ENCODE results near the gene KRT76. TPM values are rescaled to one million over a fixed set of nuclear protein-coding genes. Genes with fewer than 3 reads are reported as not detected.

KRT76 gene
- total and polyA plus RNA-seq, 10 of the 15 experiments (the other 5 are each of a cell fraction or from before 2014, with no cell fraction given), result not detected

DNA sequence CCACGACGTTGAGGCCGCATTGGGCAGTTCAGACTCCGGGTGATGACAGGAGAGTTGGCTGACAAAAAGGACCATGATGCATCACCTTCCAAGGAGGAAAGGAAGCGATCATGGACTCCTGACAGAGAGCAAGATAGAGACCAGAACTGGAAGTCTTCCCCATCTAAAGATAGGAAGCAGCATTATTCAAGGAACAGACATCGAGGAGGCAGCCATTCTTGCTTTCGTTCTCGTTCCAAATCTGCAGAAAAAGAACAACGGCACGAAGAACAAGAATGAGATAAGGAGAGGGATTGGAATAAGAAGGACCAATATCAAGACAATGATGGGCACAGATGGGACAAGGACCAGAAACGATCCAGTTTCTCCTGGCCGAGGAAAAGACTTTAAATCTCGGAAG, 46.8 kb downstream of the KRT76 start:
- TF ChIP-seq MYC (IDR thresholded peaks at IDR 0.05; ENCODE audit: insufficient read depth, insufficient read length, insufficient replicate concordance, low read length, severe bottlenecking) (no peak), CBX5 (IDR thresholded peaks at IDR 0.05; ENCODE audit: low read depth) (no peak), SREBF2 (IDR thresholded peaks at IDR 0.05; ENCODE audit: low read length) (no peak), RAD51 (IDR thresholded peaks at IDR 0.05) (no peak), MTA3 (IDR thresholded peaks at IDR 0.05; ENCODE audit: borderline replicate concordance, low read length) (no peak), PML (IDR thresholded peaks at IDR 0.05; ENCODE audit: low read length) (no peak), EP300 (IDR thresholded peaks at IDR 0.05; ENCODE audit: borderline replicate concordance in 1 of 2, control insufficient read depth in 1 of 2, low read depth in 2 of 2, low read length in 2 of 2) (no peak), BRCA1 (IDR thresholded peaks at IDR 0.05; ENCODE audit: low read depth, low read length) (no peak), MEF2A (IDR thresholded peaks at IDR 0.05; ENCODE audit: insufficient read depth, low read depth, low read length) (no peak), HDGF (IDR thresholded peaks at IDR 0.05) (no peak), SUZ12 (IDR thresholded peaks at IDR 0.05; ENCODE audit: unreplicated experiment) (no peak)
- TF ChIP-seq, protein P1, sequence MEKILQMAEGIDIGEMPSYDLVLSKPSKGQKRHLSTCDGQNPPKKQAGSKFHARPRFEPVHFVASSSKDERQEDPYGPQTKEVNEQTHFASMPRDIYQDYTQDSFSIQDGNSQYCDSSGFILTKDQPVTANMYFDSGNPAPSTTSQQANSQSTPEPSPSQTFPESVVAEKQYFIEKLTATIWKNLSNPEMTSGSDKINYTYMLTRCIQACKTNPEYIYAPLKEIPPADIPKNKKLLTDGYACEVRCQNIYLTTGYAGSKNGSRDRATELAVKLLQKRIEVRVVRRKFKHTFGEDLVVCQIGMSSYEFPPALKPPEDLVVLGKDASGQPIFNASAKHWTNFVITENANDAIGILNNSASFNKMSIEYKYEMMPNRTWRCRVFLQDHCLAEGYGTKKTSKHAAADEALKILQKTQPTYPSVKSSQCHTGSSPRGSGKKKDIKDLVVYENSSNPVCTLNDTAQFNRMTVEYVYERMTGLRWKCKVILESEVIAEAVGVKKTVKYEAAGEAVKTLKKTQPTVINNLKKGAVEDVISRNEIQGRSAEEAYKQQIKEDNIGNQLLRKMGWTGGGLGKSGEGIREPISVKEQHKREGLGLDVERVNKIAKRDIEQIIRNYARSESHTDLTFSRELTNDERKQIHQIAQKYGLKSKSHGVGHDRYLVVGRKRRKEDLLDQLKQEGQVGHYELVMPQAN (conservative IDR thresholded peaks at IDR 0.05), result no peak
- TF ChIP-seq, protein P2, sequence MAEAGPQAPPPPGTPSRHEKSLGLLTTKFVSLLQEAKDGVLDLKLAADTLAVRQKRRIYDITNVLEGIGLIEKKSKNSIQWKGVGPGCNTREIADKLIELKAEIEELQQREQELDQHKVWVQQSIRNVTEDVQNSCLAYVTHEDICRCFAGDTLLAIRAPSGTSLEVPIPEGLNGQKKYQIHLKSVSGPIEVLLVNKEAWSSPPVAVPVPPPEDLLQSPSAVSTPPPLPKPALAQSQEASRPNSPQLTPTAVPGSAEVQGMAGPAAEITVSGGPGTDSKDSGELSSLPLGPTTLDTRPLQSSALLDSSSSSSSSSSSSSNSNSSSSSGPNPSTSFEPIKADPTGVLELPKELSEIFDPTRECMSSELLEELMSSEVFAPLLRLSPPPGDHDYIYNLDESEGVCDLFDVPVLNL (IDR thresholded peaks at IDR 0.05; ENCODE audit: low read depth, low read length), result no peak
- TF ChIP-seq, protein P3, sequence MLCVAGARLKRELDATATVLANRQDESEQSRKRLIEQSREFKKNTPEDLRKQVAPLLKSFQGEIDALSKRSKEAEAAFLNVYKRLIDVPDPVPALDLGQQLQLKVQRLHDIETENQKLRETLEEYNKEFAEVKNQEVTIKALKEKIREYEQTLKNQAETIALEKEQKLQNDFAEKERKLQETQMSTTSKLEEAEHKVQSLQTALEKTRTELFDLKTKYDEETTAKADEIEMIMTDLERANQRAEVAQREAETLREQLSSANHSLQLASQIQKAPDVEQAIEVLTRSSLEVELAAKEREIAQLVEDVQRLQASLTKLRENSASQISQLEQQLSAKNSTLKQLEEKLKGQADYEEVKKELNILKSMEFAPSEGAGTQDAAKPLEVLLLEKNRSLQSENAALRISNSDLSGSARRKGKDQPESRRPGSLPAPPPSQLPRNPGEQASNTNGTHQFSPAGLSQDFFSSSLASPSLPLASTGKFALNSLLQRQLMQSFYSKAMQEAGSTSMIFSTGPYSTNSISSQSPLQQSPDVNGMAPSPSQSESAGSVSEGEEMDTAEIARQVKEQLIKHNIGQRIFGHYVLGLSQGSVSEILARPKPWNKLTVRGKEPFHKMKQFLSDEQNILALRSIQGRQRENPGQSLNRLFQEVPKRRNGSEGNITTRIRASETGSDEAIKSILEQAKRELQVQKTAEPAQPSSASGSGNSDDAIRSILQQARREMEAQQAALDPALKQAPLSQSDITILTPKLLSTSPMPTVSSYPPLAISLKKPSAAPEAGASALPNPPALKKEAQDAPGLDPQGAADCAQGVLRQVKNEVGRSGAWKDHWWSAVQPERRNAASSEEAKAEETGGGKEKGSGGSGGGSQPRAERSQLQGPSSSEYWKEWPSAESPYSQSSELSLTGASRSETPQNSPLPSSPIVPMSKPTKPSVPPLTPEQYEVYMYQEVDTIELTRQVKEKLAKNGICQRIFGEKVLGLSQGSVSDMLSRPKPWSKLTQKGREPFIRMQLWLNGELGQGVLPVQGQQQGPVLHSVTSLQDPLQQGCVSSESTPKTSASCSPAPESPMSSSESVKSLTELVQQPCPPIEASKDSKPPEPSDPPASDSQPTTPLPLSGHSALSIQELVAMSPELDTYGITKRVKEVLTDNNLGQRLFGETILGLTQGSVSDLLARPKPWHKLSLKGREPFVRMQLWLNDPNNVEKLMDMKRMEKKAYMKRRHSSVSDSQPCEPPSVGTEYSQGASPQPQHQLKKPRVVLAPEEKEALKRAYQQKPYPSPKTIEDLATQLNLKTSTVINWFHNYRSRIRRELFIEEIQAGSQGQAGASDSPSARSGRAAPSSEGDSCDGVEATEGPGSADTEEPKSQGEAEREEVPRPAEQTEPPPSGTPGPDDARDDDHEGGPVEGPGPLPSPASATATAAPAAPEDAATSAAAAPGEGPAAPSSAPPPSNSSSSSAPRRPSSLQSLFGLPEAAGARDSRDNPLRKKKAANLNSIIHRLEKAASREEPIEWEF (IDR thresholded peaks at IDR 0.05; ENCODE audit: insufficient replicate concordance, low read depth, low read length), result no peak
- ChIA-PET POLR2A (no interaction called here), CTCF (no interaction called here), RAD21 (ENCODE audit: unreplicated experiment) (no interaction called here), SMC1A (ENCODE audit: uncharacterized antibody, unreplicated experiment) (no interaction called here)
- Histone ChIP-seq H3K9me3 (replicated peaks; ENCODE audit: control insufficient read depth, insufficient read depth, low read length) (no peaks in the 10 kb centered on the region), H3K4me1 (ENCODE audit: control insufficient read depth, insufficient read depth, low read length) (no peaks in the 10 kb centered on the region), H3K4me3 (no peak overlapping the region), H3K79me2 (ENCODE audit: control insufficient read depth, insufficient read depth, low read length) (no peaks in the 10 kb centered on the region), H3K4me2 (ENCODE audit: control insufficient read depth, insufficient read depth) (no peak overlapping the region), H2AFZ (ENCODE audit: control insufficient read depth, low read depth, low read length) (no peak overlapping the region), H4K20me1 (ENCODE audit: control insufficient read depth, insufficient read depth) (no peaks in the 10 kb centered on the region), H3K27ac (ENCODE audit: control insufficient read depth, insufficient read depth) (no peak overlapping the region), H3K36me3 (ENCODE audit: control insufficient read depth in 2 of 2, insufficient read depth in 2 of 2, low read length in 1 of 2) (no peaks in the 10 kb centered on the region), H3K27me3 (replicated peaks in 1 of 2; ENCODE audit: control insufficient read depth in 2 of 2, insufficient read depth in 2 of 2, low read length in 1 of 2) (peaks cover 2 to 3% of the 10 kb centered on the region in 2 experiments; a peak in 2 of 4 replicates), H3K9ac (ENCODE audit: control insufficient read depth, insufficient read depth, low read length) (no peak overlapping the region)
- BruUV-seq (replicated peaks), result no TSS peak
- no peak for ATAC-seq
- intact Hi-C loops (cut with micrococcal nuclease; ENCODE audit: unreplicated experiment) (no loop called here), in situ Hi-C loops (cut with MboI) (no loop called here)
- WGBS (ENCODE audit: insufficient coverage, insufficient replicate concordance, low lambda C conversion rate, missing lambda C conversion rate), result 51% methylated on average over 13 of the region's 13 CpGs
- FAIRE-seq, result no peak
- DNase-seq (ENCODE audit: low read depth, low spot score), result no peak

Measured in GM12878 (cell line).